HepG2 (cell line): ENCODE data around the gene MUL1. TPM values are rescaled to one million over a fixed set of nuclear protein-coding genes. Genes with fewer than 3 reads are reported as not detected.

Source experiments
- EED ChIP-seq: sonication (generic); formaldehyde crosslinking; IDR thresholded peaks from 2 replicates; pipeline ENCODE4 v1.5.0; 2020; ENCODE audit warnings: mild to moderate bottlenecking, missing genetic modification reagents
- HMGA1 ChIP-seq: sonication (generic); formaldehyde crosslinking; conservative IDR thresholded peaks from 2 replicates; pipeline ENCODE4 v1.4.0; 2020; ENCODE audit warnings: missing genetic modification reagents
- HNF4G ChIP-seq, 2 experiments: sonication (generic) in 1 of 2; formaldehyde crosslinking in 1 of 2; IDR thresholded peaks; 2 replicates each; pipeline versions ENCODE4 v1.4.0 to v1.6.1; 2011 to 2020; ENCODE audit warnings: borderline replicate concordance in 2 of 2, low read depth in 2 of 2, mild to moderate bottlenecking in 2 of 2, low read length in 1 of 2, missing genetic modification reagents in 1 of 2, moderate library complexity in 1 of 2
- KDM2A ChIP-seq: sonication (generic); formaldehyde crosslinking; IDR thresholded peaks from 2 replicates; pipeline ENCODE4 v1.4.0; 2020; ENCODE audit warnings: low read depth, missing genetic modification reagents, borderline replicate concordance
- KLF15 ChIP-seq: sonication (generic); formaldehyde crosslinking; IDR thresholded peaks from 2 replicates; pipeline ENCODE4 v1.8.1; 2023; ENCODE audit warnings: borderline replicate concordance, mild to moderate bottlenecking, inconsistent platforms, missing genetic modification reagents, mixed read lengths
- NFE2 ChIP-seq: sonication (generic); formaldehyde crosslinking; IDR thresholded peaks from 2 replicates; pipeline ENCODE4 v1.4.0; 2020; ENCODE audit warnings: missing genetic modification reagents
- ONECUT2 ChIP-seq: sonication (generic); formaldehyde crosslinking; IDR thresholded peaks from 2 replicates; pipeline ENCODE4 v1.4.0; 2020; ENCODE audit warnings: missing genetic modification reagents
- RBM39 ChIP-seq: fragments of 200-400 bp; formaldehyde crosslinking; IDR thresholded peaks from one replicate; pipeline ENCODE4 v1.6.1; 2018; ENCODE audit warnings: antibody characterized with exemption, mild to moderate bottlenecking, low read depth, low read length; ENCODE audit not compliant: poor library complexity, severe bottlenecking
- SP140L ChIP-seq: sonication (generic); formaldehyde crosslinking; IDR thresholded peaks from 2 replicates; pipeline ENCODE4 v1.4.0; 2020; ENCODE audit warnings: missing genetic modification reagents, borderline replicate concordance
- SP5 ChIP-seq: IDR thresholded peaks from 2 replicates; pipeline ENCODE4 v1.6.1; 2016; ENCODE audit warnings: low read depth, borderline replicate concordance
- YY1 ChIP-seq: IDR thresholded peaks from 2 replicates; pipeline ENCODE4 v1.6.1; 2011; ENCODE audit warnings: low read length, low read depth, moderate library complexity, mild to moderate bottlenecking; ENCODE audit not compliant: insufficient read depth, insufficient replicate concordance
- ZFP36L1 ChIP-seq: sonication (generic); formaldehyde crosslinking; IDR thresholded peaks from 2 replicates; pipeline ENCODE4 v1.8.0; 2022; ENCODE audit warnings: mild to moderate bottlenecking, missing genetic modification reagents, moderate library complexity
- ZNF160 ChIP-seq: sonication (generic); formaldehyde crosslinking; IDR thresholded peaks from 2 replicates; pipeline ENCODE4 v1.8.0; 2022; ENCODE audit warnings: mild to moderate bottlenecking, inconsistent platforms, missing genetic modification reagents
- ZNF292 ChIP-seq: sonication (generic); formaldehyde crosslinking; IDR thresholded peaks from 2 replicates; pipeline ENCODE4 v1.8.1; 2022; ENCODE audit warnings: mild to moderate bottlenecking, low read depth, missing genetic modification reagents, borderline replicate concordance
- ZNF431 ChIP-seq: sonication (generic); formaldehyde crosslinking; IDR thresholded peaks from 2 replicates; pipeline ENCODE4 v1.9.0; 2022; ENCODE audit warnings: missing genetic modification reagents, low read depth, mild to moderate bottlenecking, borderline replicate concordance
- ZNF512B ChIP-seq: sonication (generic); formaldehyde crosslinking; IDR thresholded peaks from 2 replicates; pipeline ENCODE4 v1.5.1; 2020; ENCODE audit warnings: missing genetic modification reagents, mild to moderate bottlenecking, borderline replicate concordance
- ZNF550 ChIP-seq: sonication (generic); formaldehyde crosslinking; IDR thresholded peaks from 2 replicates; pipeline ENCODE4 v1.4.0; 2020; ENCODE audit warnings: mild to moderate bottlenecking, missing genetic modification reagents, borderline replicate concordance
- ZNF570 ChIP-seq: sonication (generic); formaldehyde crosslinking; IDR thresholded peaks from 2 replicates; pipeline ENCODE4 v1.4.0; 2020; ENCODE audit warnings: mild to moderate bottlenecking, missing genetic modification reagents, borderline replicate concordance
- ZNF773 ChIP-seq: sonication (generic); formaldehyde crosslinking; IDR thresholded peaks from 2 replicates; pipeline ENCODE4 v1.4.0; 2020; ENCODE audit warnings: missing genetic modification reagents, borderline replicate concordance
- polyA plus RNA-seq, 8 experiments: library from polyadenylated mRNA; depleted of rRNA in 3 of 8; stranded (reverse) in 7 of 8; unstranded in 1 of 8; fragments of >200 nt; fragmentation: Illumina TruSeq in 4 of 8; extraction: Trizol in 4 of 8; gene quantifications; 2 replicates each; pipeline versions ENCODE4 v1.2.1 to v1.2.3, GENCODE V29; 2011 to 2016; ENCODE audit warnings: low read depth in 4 of 8, missing spikeins in 1 of 8, mixed read lengths in 1 of 8; ENCODE audit not compliant: insufficient read depth in 1 of 8
- total RNA-seq, 5 experiments: library from RNA; depleted of rRNA; stranded (reverse); fragments of >200 nt; fragmentation: Illumina TruSeq; extraction: Trizol; gene quantifications; 2 replicates each; pipeline ENCODE4 v1.2.3, GENCODE V29; 2016; ENCODE audit warnings: low read depth in 1 of 5
- TF ChIP-seq, protein P1 (sequence below): sonication (generic); formaldehyde crosslinking; IDR thresholded peaks from 2 replicates; pipeline ENCODE4 v1.5.1; 2020; ENCODE audit warnings: mild to moderate bottlenecking, missing genetic modification reagents, moderate library complexity

MUL1 gene
- total and polyA plus RNA-seq, 2 of the 13 experiments (the other 11 are each of a cell fraction or from before 2014, with no cell fraction given) = 21.5 to 26.5 TPM

- peak; percentile 66; the same call in 1 of the 2 replicates for TF ChIP-seq ZNF292 (CRISPR knock-in tag)
- TF ChIP-seq ONECUT2 (CRISPR knock-in tag) = no peak
- TF ChIP-seq ZFP36L1 (CRISPR knock-in tag) = peak; percentile 61; the same call in 1 of the 2 replicates
- TF ChIP-seq ZNF512B = no peak
- no peak for TF ChIP-seq SP140L
- TF ChIP-seq ZNF570 (CRISPR knock-in tag) = peak; percentile 20; the same call in 1 of the 2 replicates
- peak; percentile 91 for TF ChIP-seq SP5 (CRISPR knock-in tag)
- TF ChIP-seq ZNF550 (CRISPR knock-in tag) = 0 out of 2 replicates have a peak, but pooled peaks have one; percentile 27
- no peak for TF ChIP-seq NFE2 (CRISPR knock-in tag)
- peak; percentile 31 for TF ChIP-seq YY1
- no peak for TF ChIP-seq HMGA1
- 0 out of 2 replicates have a peak, but pooled peaks have one; percentile 65 for TF ChIP-seq KLF15
- 0 out of 2 replicates have a peak, but pooled peaks have one; percentile 7 for TF ChIP-seq EED (CRISPR knock-in tag)
- TF ChIP-seq, protein P1, sequence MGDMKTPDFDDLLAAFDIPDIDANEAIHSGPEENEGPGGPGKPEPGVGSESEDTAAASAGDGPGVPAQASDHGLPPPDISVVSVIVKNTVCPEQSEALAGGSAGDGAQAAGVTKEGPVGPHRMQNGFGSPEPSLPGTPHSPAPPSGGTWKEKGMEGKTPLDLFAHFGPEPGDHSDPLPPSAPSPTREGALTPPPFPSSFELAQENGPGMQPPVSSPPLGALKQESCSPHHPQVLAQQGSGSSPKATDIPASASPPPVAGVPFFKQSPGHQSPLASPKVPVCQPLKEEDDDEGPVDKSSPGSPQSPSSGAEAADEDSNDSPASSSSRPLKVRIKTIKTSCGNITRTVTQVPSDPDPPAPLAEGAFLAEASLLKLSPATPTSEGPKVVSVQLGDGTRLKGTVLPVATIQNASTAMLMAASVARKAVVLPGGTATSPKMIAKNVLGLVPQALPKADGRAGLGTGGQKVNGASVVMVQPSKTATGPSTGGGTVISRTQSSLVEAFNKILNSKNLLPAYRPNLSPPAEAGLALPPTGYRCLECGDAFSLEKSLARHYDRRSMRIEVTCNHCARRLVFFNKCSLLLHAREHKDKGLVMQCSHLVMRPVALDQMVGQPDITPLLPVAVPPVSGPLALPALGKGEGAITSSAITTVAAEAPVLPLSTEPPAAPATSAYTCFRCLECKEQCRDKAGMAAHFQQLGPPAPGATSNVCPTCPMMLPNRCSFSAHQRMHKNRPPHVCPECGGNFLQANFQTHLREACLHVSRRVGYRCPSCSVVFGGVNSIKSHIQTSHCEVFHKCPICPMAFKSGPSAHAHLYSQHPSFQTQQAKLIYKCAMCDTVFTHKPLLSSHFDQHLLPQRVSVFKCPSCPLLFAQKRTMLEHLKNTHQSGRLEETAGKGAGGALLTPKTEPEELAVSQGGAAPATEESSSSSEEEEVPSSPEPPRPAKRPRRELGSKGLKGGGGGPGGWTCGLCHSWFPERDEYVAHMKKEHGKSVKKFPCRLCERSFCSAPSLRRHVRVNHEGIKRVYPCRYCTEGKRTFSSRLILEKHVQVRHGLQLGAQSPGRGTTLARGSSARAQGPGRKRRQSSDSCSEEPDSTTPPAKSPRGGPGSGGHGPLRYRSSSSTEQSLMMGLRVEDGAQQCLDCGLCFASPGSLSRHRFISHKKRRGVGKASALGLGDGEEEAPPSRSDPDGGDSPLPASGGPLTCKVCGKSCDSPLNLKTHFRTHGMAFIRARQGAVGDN (CRISPR knock-in tag) = peak; percentile 92
- TF ChIP-seq RBM39 = peak; percentile 96
- TF ChIP-seq KDM2A = peak; percentile 77; the same call in 1 of the 2 replicates
- 0 out of 2 replicates have a peak, but pooled peaks have one; percentile 62 for TF ChIP-seq ZNF431
- TF ChIP-seq ZNF160 (CRISPR knock-in tag) = 0 out of 2 replicates have a peak, but pooled peaks have one; percentile 17
- TF ChIP-seq HNF4G (IDR thresholded peaks at IDR 0.05; ENCODE audit: borderline replicate concordance, low read depth, low read length) = peak; percentile 57; the same call in 1 of the 2 replicates
- TF ChIP-seq HNF4G (CRISPR knock-in tag; IDR thresholded peaks at IDR 0.05; ENCODE audit: borderline replicate concordance, low read depth) = peak; percentile 61; the same call in 1 of the 2 replicates
- no peak for TF ChIP-seq ZNF773 (CRISPR knock-in tag)
These were observed 21.3 kb downstream of the MUL1 start (continued) for GRCh38 chr1:20486457-20487235.
